Measurements from ENCODE around the gene CAMSAP1. TPM values are rescaled to one million over a fixed set of nuclear protein-coding genes. Genes with fewer than 3 reads are reported as not detected.

The CAMSAP1 gene
- total and polyA plus RNA-seq, 10 of the 15 experiments (the other 5 are each of a cell fraction or from before 2014, with no cell fraction given): 1.4 to 24.7 (median 8.0) TPM

DNA sequence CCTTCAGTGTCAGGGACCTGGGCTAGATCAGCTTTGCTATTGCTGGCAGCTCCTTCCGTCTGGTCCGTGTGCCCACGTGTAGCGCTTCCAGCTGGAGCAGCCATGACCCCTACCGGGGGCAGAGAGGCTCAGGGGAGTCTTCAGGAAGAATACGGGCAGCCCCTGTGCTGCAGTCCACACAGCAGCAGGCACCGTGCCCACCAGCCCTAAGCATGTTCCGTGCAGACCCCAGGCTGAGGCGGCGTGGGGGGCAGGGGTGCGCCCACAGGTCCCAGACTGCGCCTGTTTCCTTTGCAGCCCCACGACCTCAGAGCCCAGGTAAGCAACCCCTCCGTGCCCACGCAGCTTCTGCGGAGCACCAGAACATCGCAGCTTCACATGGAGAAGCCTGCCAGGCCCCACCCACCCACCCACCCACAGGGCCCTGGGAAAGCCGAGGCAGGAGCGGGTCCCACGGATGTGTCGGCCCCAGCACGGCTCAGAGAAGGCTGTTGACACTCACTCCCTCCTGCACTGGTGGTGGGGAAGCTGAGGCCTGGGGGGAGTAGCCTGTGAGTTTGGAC is 122.3 kb downstream of the CAMSAP1 start:
- Histone ChIP-seq H3K4me2 (ENCODE audit: control insufficient read depth, insufficient read depth) (no peak overlapping the region), H3K4me1 (ENCODE audit: control insufficient read depth, insufficient read depth, low read length) (no peaks in the 10 kb centered on the region), H3K36me3 (ENCODE audit: control insufficient read depth in 2 of 2, insufficient read depth in 2 of 2, low read length in 1 of 2) (no peaks in the 10 kb centered on the region), H2AFZ (ENCODE audit: control insufficient read depth, low read depth, low read length) (no peak overlapping the region), H3K27me3 (replicated peaks in 1 of 2; ENCODE audit: control insufficient read depth in 2 of 2, insufficient read depth in 2 of 2, low read length in 1 of 2) (no peaks in the 10 kb centered on the region), H3K79me2 (ENCODE audit: control insufficient read depth, insufficient read depth, low read length) (no peaks in the 10 kb centered on the region), H3K9me3 (replicated peaks; ENCODE audit: control insufficient read depth, insufficient read depth, low read length) (no peaks in the 10 kb centered on the region), H3K27ac (ENCODE audit: control insufficient read depth, insufficient read depth) (no peak overlapping the region), H3K9ac (ENCODE audit: control insufficient read depth, insufficient read depth, low read length) (no peak overlapping the region), H4K20me1 (ENCODE audit: control insufficient read depth, insufficient read depth) (no peaks in the 10 kb centered on the region), H3K4me3 (no peak overlapping the region)
- no peak for ATAC-seq
- no peak for FAIRE-seq
- TF ChIP-seq BMI1 (IDR thresholded peaks at IDR 0.05; ENCODE audit: borderline replicate concordance) (no peak), HDAC6 (IDR thresholded peaks at IDR 0.05; ENCODE audit: unreplicated experiment) (no peak)
- DNase-seq (ENCODE audit: low read depth, low spot score): no peak
- BruUV-seq (replicated peaks): no TSS peak
- in situ Hi-C loops (cut with MboI) (no loop called here), intact Hi-C loops (cut with micrococcal nuclease; ENCODE audit: unreplicated experiment) (no loop called here)
- SMC1A ChIA-PET (ENCODE audit: uncharacterized antibody, unreplicated experiment): no interaction called here
- CTCF ChIA-PET: no interaction called here
- RAD21 ChIA-PET (ENCODE audit: unreplicated experiment): no interaction called here
- POLR2A ChIA-PET: no interaction called here
- 71% methylated on average over 20 of the region's 22 CpGs for WGBS (ENCODE audit: insufficient coverage, insufficient replicate concordance, low lambda C conversion rate, missing lambda C conversion rate)

DNA sequence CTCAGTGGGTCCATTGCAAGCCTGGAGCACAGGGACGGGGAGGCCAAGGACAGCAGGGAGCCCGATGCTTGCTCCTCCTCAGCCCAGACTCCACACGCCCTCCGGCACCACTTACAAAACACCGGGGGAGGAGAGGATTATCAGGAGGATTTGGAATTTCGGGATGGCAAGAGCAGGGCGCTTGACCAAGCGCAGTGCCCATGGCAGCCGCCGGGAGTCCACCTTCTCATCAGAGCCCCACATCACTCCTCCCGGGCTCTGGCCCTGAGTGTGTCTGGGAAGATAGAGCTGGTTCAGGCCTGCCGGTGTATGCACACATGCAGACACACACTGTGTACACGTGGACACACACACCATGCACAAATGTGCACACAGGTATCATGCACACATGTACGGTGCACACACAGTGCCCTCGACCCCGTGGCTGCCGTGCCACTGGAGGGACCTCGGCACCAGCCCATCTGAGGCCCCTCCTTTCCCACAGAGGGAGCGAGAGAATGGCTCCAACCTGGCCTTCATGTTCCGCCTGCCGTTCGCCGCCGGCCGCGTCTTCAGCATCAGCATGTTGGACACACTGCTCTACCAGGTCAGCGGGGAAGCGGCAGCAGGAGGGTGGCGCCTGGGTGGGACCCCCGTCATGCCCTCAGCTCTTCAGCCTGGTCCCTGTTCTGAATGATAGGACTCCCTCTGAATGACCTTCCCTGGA is 123.7 kb downstream of the CAMSAP1 start:
- ChIA-PET SMC1A (ENCODE audit: uncharacterized antibody, unreplicated experiment) (no interaction called here), RAD21 (ENCODE audit: unreplicated experiment) (no interaction called here), CTCF (no interaction called here), POLR2A (no interaction called here)
- in situ Hi-C loops (cut with MboI): no loop called here
- 57% methylated on average over 30 of the region's 30 CpGs for WGBS (ENCODE audit: insufficient coverage, insufficient replicate concordance, low lambda C conversion rate, missing lambda C conversion rate)
- no peak for ATAC-seq
- Histone ChIP-seq H3K4me2 (ENCODE audit: control insufficient read depth, insufficient read depth) (no peak overlapping the region), H3K9me3 (replicated peaks; ENCODE audit: control insufficient read depth, insufficient read depth, low read length) (no peaks in the 10 kb centered on the region), H3K9ac (ENCODE audit: control insufficient read depth, insufficient read depth, low read length) (no peak overlapping the region), H3K36me3 (ENCODE audit: control insufficient read depth in 2 of 2, insufficient read depth in 2 of 2, low read length in 1 of 2) (no peaks in the 10 kb centered on the region), H3K27me3 (replicated peaks in 1 of 2; ENCODE audit: control insufficient read depth in 2 of 2, insufficient read depth in 2 of 2, low read length in 1 of 2) (no peaks in the 10 kb centered on the region), H3K4me3 (no peak overlapping the region), H3K79me2 (ENCODE audit: control insufficient read depth, insufficient read depth, low read length) (no peaks in the 10 kb centered on the region), H4K20me1 (ENCODE audit: control insufficient read depth, insufficient read depth) (no peaks in the 10 kb centered on the region), H3K4me1 (ENCODE audit: control insufficient read depth, insufficient read depth, low read length) (no peaks in the 10 kb centered on the region), H2AFZ (ENCODE audit: control insufficient read depth, low read depth, low read length) (no peak overlapping the region), H3K27ac (ENCODE audit: control insufficient read depth, insufficient read depth) (no peak overlapping the region)
- no peak for FAIRE-seq
- intact Hi-C loops (cut with micrococcal nuclease; ENCODE audit: unreplicated experiment): no loop called here
- TF ChIP-seq POU2F2 (IDR thresholded peaks at IDR 0.05; ENCODE audit: borderline replicate concordance, low read depth, low read length) (no peak), CEBPB (IDR thresholded peaks at IDR 0.05; ENCODE audit: borderline replicate concordance in 1 of 2, low read depth in 2 of 2, low read length in 2 of 2) (no peak)
- BruUV-seq (replicated peaks): no TSS peak
- DNase-seq (ENCODE audit: low read depth, low spot score): no peak
